ENCODE measurements around the gene BTF3. TPM values are rescaled to one million over a fixed set of nuclear protein-coding genes. Genes with fewer than 3 reads are reported as not detected.

BTF3 gene
- 866 TPM for total RNA-seq (ENCODE audit: unreplicated experiment)
- long read RNA-seq, transcript BTF3-202 (6 exons, 1,237 nt), result minor isoform, 50 of 946 reads
- long read RNA-seq, transcript BTF3-201 (6 exons, 897 nt), result major isoform, 854 of 946 reads
- long read RNA-seq, partial matches to known transcripts, result 4 of 946 reads
- long read RNA-seq, other reads (novel, unspliced or antisense), result 37 of 946 reads

DNA sequence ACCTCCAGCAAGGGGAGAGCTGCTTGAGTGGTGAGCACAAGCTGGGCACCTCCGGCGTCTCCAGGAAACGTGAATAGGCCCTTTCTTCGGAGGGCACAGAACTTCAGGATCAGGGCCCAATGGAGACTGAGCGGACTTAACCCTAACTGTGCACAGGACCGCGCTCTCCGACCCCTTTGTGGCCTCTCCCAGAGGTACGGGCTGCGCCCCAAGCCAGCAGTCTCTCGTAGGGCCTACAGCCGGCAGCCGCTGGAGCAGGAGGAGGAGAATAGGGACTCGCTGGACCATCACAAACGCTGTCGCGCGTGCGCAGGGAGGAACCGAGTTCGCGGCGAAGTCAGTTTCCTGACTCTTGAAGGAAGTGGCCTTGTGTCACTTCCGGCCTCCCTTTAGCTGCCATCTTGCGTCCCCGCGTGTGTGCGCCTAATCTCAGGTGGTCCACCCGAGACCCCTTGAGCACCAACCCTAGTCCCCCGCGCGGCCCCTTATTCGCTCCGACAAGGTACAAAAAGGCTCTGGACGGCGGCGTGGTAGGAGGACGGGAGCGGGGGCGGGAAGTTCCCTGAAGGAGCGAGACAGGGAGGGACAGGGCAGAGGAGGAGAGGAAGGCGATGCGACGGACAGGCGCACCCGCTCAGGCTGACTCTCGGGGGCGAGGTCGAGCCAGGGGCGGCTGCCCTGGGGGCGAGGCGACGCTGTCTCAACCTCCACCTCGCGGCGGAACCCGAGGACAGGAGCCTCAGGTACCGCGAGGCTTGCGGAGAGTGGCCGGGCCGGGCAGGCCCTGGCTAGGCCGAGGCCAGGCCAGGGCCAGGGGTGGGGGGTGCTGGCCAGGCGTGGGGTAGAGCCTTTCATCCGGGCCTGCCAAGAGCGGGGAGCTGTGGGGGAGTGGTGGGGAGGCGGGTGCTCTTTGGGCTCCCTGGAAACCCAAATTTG, at the start of gene BTF3:
TSS of gene BTF3 (plus strand) at position 386 of the 936 bp plus-strand sequence. CDS start at position 612, 226 bp downstream.
- H3K9me3 Mint-ChIP-seq (ENCODE audit: unreplicated experiment), result no peaks in the 10 kb centered on the region

DNA sequence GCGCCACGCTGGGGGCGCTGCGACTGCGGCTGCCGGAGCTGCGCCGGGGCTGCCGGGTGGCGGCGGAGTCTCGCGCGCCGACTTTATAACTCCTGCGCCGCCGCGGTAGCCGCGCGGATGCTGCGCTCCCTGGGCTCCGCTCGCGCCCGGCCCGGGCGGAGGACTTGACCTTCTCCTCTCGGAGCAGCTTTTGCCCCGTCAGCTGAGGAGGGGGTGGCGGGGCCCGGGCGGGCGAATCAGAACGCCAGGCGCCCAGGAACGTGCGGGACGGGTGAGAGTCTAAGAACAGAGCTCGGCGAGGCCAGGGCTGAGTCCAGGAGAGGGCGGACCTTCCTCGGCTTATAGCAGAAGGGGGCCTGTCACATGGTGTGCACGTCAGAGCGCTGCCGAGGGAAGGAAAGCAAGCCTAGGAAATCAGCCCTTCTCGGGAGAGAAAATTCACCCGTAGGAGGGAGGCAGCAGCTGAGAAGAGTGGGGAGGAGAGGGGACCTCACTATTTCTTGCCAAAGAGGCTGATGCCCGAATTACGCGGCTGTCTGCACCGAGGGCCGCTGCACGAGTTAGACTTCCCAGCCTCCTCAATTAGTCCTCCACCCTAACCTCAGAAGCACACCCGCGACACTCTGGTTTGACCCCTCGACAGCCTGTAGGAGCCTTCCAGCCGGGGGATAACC, 49.6 kb upstream of the BTF3 start, which contains the start of gene FOXD1:
TSS of gene FOXD1 (minus strand) at position 315 of the 674 bp plus-strand sequence. CDS start 415 bp downstream, outside the sequence.
- TF ChIP-seq, protein P1, sequence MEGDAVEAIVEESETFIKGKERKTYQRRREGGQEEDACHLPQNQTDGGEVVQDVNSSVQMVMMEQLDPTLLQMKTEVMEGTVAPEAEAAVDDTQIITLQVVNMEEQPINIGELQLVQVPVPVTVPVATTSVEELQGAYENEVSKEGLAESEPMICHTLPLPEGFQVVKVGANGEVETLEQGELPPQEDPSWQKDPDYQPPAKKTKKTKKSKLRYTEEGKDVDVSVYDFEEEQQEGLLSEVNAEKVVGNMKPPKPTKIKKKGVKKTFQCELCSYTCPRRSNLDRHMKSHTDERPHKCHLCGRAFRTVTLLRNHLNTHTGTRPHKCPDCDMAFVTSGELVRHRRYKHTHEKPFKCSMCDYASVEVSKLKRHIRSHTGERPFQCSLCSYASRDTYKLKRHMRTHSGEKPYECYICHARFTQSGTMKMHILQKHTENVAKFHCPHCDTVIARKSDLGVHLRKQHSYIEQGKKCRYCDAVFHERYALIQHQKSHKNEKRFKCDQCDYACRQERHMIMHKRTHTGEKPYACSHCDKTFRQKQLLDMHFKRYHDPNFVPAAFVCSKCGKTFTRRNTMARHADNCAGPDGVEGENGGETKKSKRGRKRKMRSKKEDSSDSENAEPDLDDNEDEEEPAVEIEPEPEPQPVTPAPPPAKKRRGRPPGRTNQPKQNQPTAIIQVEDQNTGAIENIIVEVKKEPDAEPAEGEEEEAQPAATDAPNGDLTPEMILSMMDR (IDR thresholded peaks at IDR 0.05; ENCODE audit: unreplicated experiment), result no peak
- peaks cover 20% of the 10 kb centered on the region for H3K4me1 Mint-ChIP-seq (ENCODE audit: unreplicated experiment)
- no peak within 1 kb of the TSS for H3K27ac Mint-ChIP-seq (ENCODE audit: unreplicated experiment)
- DNase-seq (ENCODE audit: low spot score), result peak; percentile 70
- H3K27me3 Mint-ChIP-seq (ENCODE audit: unreplicated experiment), result peaks cover 27% of the 10 kb centered on the region
- no peaks in the 10 kb centered on the region for H3K36me3 Mint-ChIP-seq (ENCODE audit: low read depth, unreplicated experiment)
- no peaks in the 10 kb centered on the region for H3K9me3 Mint-ChIP-seq (ENCODE audit: unreplicated experiment)
- peak within 1 kb of the TSS; percentile 79 for H3K4me3 Mint-ChIP-seq (ENCODE audit: unreplicated experiment)

More for the DNA sequence above, at the start of gene BTF3:
- H3K27ac Mint-ChIP-seq (ENCODE audit: unreplicated experiment), result peak within 1 kb of the TSS; percentile 98
- H3K36me3 Mint-ChIP-seq (ENCODE audit: low read depth, unreplicated experiment), result peaks cover 22% of the 10 kb centered on the region
- DNase-seq (ENCODE audit: low spot score), result peak; percentile 93
- TF ChIP-seq, protein P1 (IDR thresholded peaks at IDR 0.05; ENCODE audit: unreplicated experiment), result no peak
- H3K4me1 Mint-ChIP-seq (ENCODE audit: unreplicated experiment), result peaks cover 31% of the 10 kb centered on the region
- peak within 1 kb of the TSS; percentile 97 for H3K4me3 Mint-ChIP-seq (ENCODE audit: unreplicated experiment)
- H3K27me3 Mint-ChIP-seq (ENCODE audit: unreplicated experiment), result peaks cover 6% of the 10 kb centered on the region

DNA sequence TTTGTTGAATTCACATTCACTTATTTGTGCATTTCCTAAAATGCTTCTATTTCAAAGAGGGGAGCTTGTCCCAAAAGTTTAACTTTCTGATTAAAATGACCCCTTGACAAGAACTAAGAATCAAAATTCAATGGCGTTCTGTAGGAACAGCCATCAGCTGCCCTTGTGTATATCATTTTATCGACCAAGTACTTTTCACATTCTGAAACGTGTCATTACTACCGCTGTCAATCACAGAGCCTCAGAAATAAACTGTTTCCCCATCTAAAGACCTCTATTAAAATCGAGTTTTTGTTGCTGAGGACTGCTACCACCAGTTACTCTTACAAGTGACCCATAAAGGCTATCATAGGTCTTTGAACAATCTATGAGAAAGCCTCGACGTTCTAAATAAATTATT, 48.1 kb upstream of the BTF3 start:
- TF ChIP-seq, protein P1 (IDR thresholded peaks at IDR 0.05; ENCODE audit: unreplicated experiment), result no peak
- Mint-ChIP-seq H3K4me1 (ENCODE audit: unreplicated experiment) (peaks cover 17% of the 10 kb centered on the region), H3K27me3 (ENCODE audit: unreplicated experiment) (peaks cover 22% of the 10 kb centered on the region), H3K27ac (ENCODE audit: unreplicated experiment) (no peak overlapping the region), H3K36me3 (ENCODE audit: low read depth, unreplicated experiment) (no peaks in the 10 kb centered on the region), H3K4me3 (ENCODE audit: unreplicated experiment) (no peak overlapping the region), H3K9me3 (ENCODE audit: unreplicated experiment) (no peaks in the 10 kb centered on the region)
- DNase-seq (ENCODE audit: low spot score), result no peak

DNA sequence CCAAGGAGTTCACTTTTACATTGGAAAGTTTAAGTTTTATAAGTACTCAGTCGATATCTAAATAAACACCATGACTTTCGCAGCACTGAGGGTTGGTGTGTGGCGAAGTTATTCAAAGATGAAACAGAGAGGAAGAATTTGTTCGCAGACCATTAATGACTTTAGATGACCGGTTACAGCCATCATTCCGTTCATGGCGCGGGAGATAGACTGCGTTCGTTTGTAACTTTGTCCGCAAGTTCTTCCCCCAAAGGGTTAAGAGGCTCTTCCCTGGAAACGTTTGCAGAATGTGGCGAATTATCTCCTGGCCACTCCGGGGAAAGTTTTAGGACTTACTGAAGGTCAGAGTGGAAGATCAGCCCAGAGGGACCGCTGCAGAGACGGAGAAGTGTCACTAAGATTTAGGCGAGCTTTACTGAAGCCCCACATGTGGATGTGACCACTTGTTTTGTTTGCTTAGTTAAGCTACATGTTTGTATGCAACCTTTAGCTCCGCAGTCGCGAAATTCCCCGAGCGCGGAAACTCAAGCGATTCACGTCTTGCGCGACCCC, 47.5 kb upstream of the BTF3 start:
- DNase-seq (ENCODE audit: low spot score), result no peak
- H3K27me3 Mint-ChIP-seq (ENCODE audit: unreplicated experiment), result peaks cover 22% of the 10 kb centered on the region
- H3K4me1 Mint-ChIP-seq (ENCODE audit: unreplicated experiment), result peaks cover 17% of the 10 kb centered on the region
- H3K36me3 Mint-ChIP-seq (ENCODE audit: low read depth, unreplicated experiment), result no peaks in the 10 kb centered on the region
- no peak overlapping the region for H3K27ac Mint-ChIP-seq (ENCODE audit: unreplicated experiment)
- TF ChIP-seq, protein P1 (IDR thresholded peaks at IDR 0.05; ENCODE audit: unreplicated experiment), result no peak
- H3K9me3 Mint-ChIP-seq (ENCODE audit: unreplicated experiment), result no peaks in the 10 kb centered on the region
- no peak overlapping the region for H3K4me3 Mint-ChIP-seq (ENCODE audit: unreplicated experiment)

All from endothelial cell (in vitro differentiated cells).